ENCODE data around the gene OR5H15.
"Not testable (repeated sequence)": the region's sequence is repeated elsewhere in the genome, so short reads cannot be mapped to it uniquely, and the experiment has no call there.

Gene OR5H15

GRCh38 chr3:98166396-98166795 is at the start of gene OR5H15:
Gene OR5H15 (plus strand): TSS chr3:98166696. CDS start chr3:98168700, 2,004 bp downstream.
- no peaks in the 10 kb centered on the region for H3K9me3 Mint-ChIP-seq
- H3K36me3 Mint-ChIP-seq (ENCODE audit: low read depth), result no peaks in the 10 kb centered on the region
- no peaks in the 10 kb centered on the region for H3K4me1 Mint-ChIP-seq (ENCODE audit: low read depth)
- H3K27me3 Mint-ChIP-seq, result peaks cover 10% of the 10 kb centered on the region
- H3K4me3 Mint-ChIP-seq, result no peak within 1 kb of the TSS
- H3K27ac Mint-ChIP-seq, result no peak within 1 kb of the TSS

DNA sequence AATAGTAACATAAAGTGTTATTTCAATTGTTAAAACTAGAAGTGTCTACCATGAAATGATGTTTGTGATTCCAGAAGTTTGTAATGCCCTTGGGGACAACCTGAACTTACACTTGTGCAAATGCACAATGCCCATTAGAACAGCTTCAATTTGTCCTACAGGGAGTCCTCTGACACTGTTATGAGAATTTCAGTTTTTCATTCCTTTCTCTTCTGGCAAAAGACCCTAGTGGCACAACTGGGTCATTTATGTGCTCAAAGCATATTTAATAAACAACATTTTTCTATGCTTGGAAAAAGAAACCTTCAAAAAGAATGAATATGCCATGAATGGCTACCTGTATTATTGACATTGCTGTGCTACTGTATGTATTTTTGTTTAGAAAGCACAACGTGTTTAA is 36.1 kb upstream of the OR5H15 start, which contains the start of gene OR5H1:
Gene OR5H1, plus strand, starts transcription at position 301 of the 400 bp plus-strand sequence. CDS start 1,977 bp downstream, outside the sequence.
- H3K9me3 Mint-ChIP-seq, result peaks cover 4% of the 10 kb centered on the region
- no peaks in the 10 kb centered on the region for H3K36me3 Mint-ChIP-seq (ENCODE audit: low read depth)
- H3K27ac Mint-ChIP-seq, result no peak within 1 kb of the TSS
- H3K4me3 Mint-ChIP-seq, result no peak within 1 kb of the TSS
- H3K27me3 Mint-ChIP-seq, result no peaks in the 10 kb centered on the region
- H3K4me1 Mint-ChIP-seq (ENCODE audit: low read depth), result no peaks in the 10 kb centered on the region

- Mint-ChIP-seq H3K4me1 (ENCODE audit: low read depth) (no peaks in the 10 kb centered on the region), H3K27ac (no peak overlapping the region), H3K9me3 (no peaks in the 10 kb centered on the region), H3K36me3 (ENCODE audit: low read depth) (no peaks in the 10 kb centered on the region), H3K4me3 (no peak overlapping the region), H3K27me3 (no peaks in the 10 kb centered on the region)
These were observed 29.9 kb upstream of the OR5H15 start for GRCh38 chr3:98136631-98137030.

DNA sequence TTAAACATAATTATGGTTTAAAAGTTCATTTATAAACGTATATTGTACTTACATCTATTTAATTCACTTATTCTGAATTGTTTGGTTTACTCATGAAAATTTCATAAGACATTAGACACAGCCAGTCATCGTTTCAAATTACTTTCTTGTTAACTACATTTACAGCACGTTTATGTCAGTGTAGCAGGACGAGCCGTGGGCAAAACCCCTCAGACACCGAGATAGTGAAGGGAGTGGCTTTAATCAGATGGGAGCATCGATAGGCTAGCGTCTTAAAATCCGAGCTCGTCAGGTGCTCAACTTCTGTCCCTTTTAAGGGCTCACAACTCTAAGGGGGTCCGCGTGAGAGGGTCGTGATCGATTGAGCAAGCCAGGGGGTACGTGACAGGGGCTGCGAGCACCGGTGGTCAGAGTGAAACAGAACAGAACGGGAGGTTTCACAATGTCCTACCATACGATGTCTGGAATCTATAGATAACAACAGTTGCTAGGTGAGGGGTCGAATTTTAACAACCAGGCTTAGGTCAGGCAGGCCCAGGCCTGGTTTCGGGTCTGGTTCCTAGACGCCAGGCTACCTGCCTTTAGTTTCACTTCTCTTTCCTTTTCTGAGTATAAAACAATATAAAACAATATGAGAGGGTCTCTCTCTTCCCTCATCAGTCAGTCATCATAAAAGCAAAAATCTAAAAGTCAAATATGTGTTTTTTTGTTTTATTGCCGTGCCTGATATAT is 28.5 kb upstream of the OR5H15 start:
- not testable (repeated sequence) for H3K27me3 Mint-ChIP-seq; H3K9me3 Mint-ChIP-seq; H3K27ac Mint-ChIP-seq; H3K4me3 Mint-ChIP-seq; H3K36me3 Mint-ChIP-seq (ENCODE audit: low read depth); H3K4me1 Mint-ChIP-seq (ENCODE audit: low read depth)

GRCh38 chr3:98140531-98140930 is 26.0 kb upstream of the OR5H15 start:
- Mint-ChIP-seq H3K36me3 (ENCODE audit: low read depth) (no peaks in the 10 kb centered on the region), H3K4me3 (no peak overlapping the region), H3K9me3 (no peaks in the 10 kb centered on the region), H3K27ac (no peak overlapping the region), H3K27me3 (no peaks in the 10 kb centered on the region), H3K4me1 (ENCODE audit: low read depth) (no peaks in the 10 kb centered on the region)

- Mint-ChIP-seq H3K27me3 (no peaks in the 10 kb centered on the region), H3K9me3 (peaks cover 4% of the 10 kb centered on the region), H3K4me1 (ENCODE audit: low read depth) (no peaks in the 10 kb centered on the region), H3K27ac (no peak within 1 kb of the TSS), H3K4me3 (no peak within 1 kb of the TSS), H3K36me3 (ENCODE audit: low read depth) (no peaks in the 10 kb centered on the region)
These were observed 19.3 kb upstream of the OR5H15 start, which contains the start of gene OR5H14 for GRCh38 chr3:98147179-98147578. Gene OR5H14 (plus strand): TSS chr3:98147479. CDS start chr3:98149386, 1,907 bp downstream.

- Mint-ChIP-seq H3K4me3 (no peak overlapping the region), H3K27me3 (no peaks in the 10 kb centered on the region), H3K9me3 (peaks cover 4% of the 10 kb centered on the region), H3K4me1 (ENCODE audit: low read depth) (no peaks in the 10 kb centered on the region), H3K36me3 (ENCODE audit: low read depth) (no peaks in the 10 kb centered on the region), H3K27ac (no peak overlapping the region)
These were observed 17.7 kb upstream of the OR5H15 start for GRCh38 chr3:98148751-98149150.

- not testable (repeated sequence) for H3K4me3 Mint-ChIP-seq; H3K36me3 Mint-ChIP-seq (ENCODE audit: low read depth); H3K9me3 Mint-ChIP-seq; H3K27me3 Mint-ChIP-seq; H3K27ac Mint-ChIP-seq; H3K4me1 Mint-ChIP-seq (ENCODE audit: low read depth)
These were observed 17.0 kb upstream of the OR5H15 start for GRCh38 chr3:98149456-98149855.

DNA sequence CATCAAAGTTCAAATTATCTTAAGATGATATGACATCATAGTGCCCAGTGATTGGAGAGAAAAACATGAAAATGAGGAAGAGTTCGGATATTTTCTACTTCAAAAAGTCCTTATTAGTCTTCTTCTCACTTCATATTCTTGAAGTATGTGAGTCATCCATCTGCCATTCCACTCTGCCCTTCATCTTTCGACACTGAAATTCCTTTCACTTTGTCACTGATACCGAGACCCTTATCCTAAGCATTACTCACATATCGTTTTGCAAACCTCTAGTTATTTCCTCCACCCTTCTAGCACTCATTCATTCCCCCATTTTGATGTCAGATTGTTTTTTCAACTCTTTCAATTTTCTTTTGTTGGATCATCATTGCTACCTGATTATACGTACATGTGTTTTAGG is 15.3 kb upstream of the OR5H15 start:
- H3K4me1 Mint-ChIP-seq (ENCODE audit: low read depth), result no peaks in the 10 kb centered on the region
- H3K9me3 Mint-ChIP-seq, result peaks cover 4% of the 10 kb centered on the region
- H3K4me3 Mint-ChIP-seq, result no peak overlapping the region
- no peaks in the 10 kb centered on the region for H3K27me3 Mint-ChIP-seq
- H3K36me3 Mint-ChIP-seq (ENCODE audit: low read depth), result no peaks in the 10 kb centered on the region
- no peak overlapping the region for H3K27ac Mint-ChIP-seq

GRCh38 chr3:98171071-98171470 is 4.6 kb downstream of the OR5H15 start:
- Mint-ChIP-seq H3K27me3 (peaks cover 10% of the 10 kb centered on the region), H3K27ac (peak overlapping the region; percentile 18), H3K4me3 (no peak overlapping the region), H3K36me3 (ENCODE audit: low read depth) (no peaks in the 10 kb centered on the region), H3K9me3 (no peaks in the 10 kb centered on the region), H3K4me1 (ENCODE audit: low read depth) (no peaks in the 10 kb centered on the region)

DNA sequence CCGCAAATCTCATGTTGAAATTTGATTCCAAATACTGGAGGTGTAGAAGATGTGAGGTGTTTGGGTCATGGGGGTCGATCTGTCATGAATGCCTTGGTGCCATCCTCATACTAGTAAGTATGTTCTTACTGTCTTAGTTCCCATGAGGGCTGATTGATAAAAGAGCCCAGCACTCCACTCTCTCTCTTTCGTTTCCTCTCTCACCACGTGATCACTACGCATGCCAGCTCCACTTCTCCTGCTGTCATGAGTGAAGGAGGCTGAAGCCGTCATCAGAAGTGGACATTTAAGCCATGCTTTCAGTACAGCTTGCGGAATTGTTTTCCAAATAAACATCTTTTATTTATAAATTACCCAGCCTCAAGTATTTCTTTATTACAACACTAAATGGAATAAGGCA is 6.1 kb downstream of the OR5H15 start:
- H3K27me3 Mint-ChIP-seq, result peaks cover 10% of the 10 kb centered on the region
- no peaks in the 10 kb centered on the region for H3K9me3 Mint-ChIP-seq
- H3K36me3 Mint-ChIP-seq (ENCODE audit: low read depth), result no peaks in the 10 kb centered on the region
- H3K27ac Mint-ChIP-seq, result no peak overlapping the region
- H3K4me1 Mint-ChIP-seq (ENCODE audit: low read depth), result no peaks in the 10 kb centered on the region
- no peak overlapping the region for H3K4me3 Mint-ChIP-seq

- no peaks in the 10 kb centered on the region for H3K27me3 Mint-ChIP-seq
- H3K4me1 Mint-ChIP-seq (ENCODE audit: low read depth), result no peaks in the 10 kb centered on the region
- no peak overlapping the region for H3K4me3 Mint-ChIP-seq
- H3K36me3 Mint-ChIP-seq (ENCODE audit: low read depth), result no peaks in the 10 kb centered on the region
- H3K9me3 Mint-ChIP-seq, result no peaks in the 10 kb centered on the region
- H3K27ac Mint-ChIP-seq, result no peak overlapping the region
These were observed 13.9 kb downstream of the OR5H15 start for GRCh38 chr3:98180319-98180890.

GRCh38 chr3:98182196-98182595 is 15.7 kb downstream of the OR5H15 start:
- Mint-ChIP-seq H3K36me3 (ENCODE audit: low read depth) (no peaks in the 10 kb centered on the region), H3K9me3 (no peaks in the 10 kb centered on the region), H3K4me1 (ENCODE audit: low read depth) (no peaks in the 10 kb centered on the region), H3K4me3 (no peak overlapping the region), H3K27ac (no peak overlapping the region), H3K27me3 (no peaks in the 10 kb centered on the region)

DNA sequence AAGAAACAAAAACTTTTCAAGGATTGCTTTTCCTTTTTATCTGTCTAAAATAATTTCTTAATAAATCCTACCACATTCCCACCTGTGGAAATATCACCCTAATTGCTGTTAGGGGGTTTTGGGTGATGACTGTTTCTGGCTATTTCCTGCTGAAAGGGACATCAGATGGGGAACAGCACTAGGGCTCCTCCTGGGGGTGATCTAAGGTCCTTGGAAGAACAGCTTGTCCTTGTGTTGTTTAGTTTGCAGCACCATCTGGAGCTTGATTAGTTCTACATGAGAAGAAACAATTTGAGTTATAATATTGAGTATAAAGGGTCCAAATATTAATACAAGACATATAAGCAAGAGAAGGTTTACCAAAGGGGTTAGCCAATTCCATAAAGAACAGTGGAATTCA is 18.7 kb downstream of the OR5H15 start:
- Mint-ChIP-seq H3K36me3 (ENCODE audit: low read depth) (no peaks in the 10 kb centered on the region), H3K27me3 (no peaks in the 10 kb centered on the region), H3K9me3 (no peaks in the 10 kb centered on the region), H3K4me3 (no peak overlapping the region), H3K4me1 (ENCODE audit: low read depth) (no peaks in the 10 kb centered on the region), H3K27ac (no peak overlapping the region)

GRCh38 chr3:98188545-98188944 is 22.0 kb downstream of the OR5H15 start:
- H3K27ac Mint-ChIP-seq, result no peak overlapping the region
- no peaks in the 10 kb centered on the region for H3K27me3 Mint-ChIP-seq
- H3K36me3 Mint-ChIP-seq (ENCODE audit: low read depth), result no peaks in the 10 kb centered on the region
- no peaks in the 10 kb centered on the region for H3K9me3 Mint-ChIP-seq
- H3K4me1 Mint-ChIP-seq (ENCODE audit: low read depth), result no peaks in the 10 kb centered on the region
- H3K4me3 Mint-ChIP-seq, result no peak overlapping the region

- not testable (repeated sequence) for H3K9me3 Mint-ChIP-seq; H3K27ac Mint-ChIP-seq; H3K36me3 Mint-ChIP-seq (ENCODE audit: low read depth); H3K4me1 Mint-ChIP-seq (ENCODE audit: low read depth); H3K4me3 Mint-ChIP-seq; H3K27me3 Mint-ChIP-seq
These were observed 24.4 kb downstream of the OR5H15 start for GRCh38 chr3:98190911-98191310.
